Liver (tissue), 9 donors: ENCODE results near the gene ATF6B. TPM values are rescaled to one million over a fixed set of nuclear protein-coding genes. Genes with fewer than 3 reads are reported as not detected.

Experiments used
- DNase-seq: peaks from one replicate; pipeline ENCODE4 v3.0.0-alpha.2; 2017; ENCODE audit warnings: low spot score
- H3K27ac ChIP-seq, 2 donors: one replicate each; pipeline ENCODE4 v1.7.0; 2013; ENCODE audit warnings: inconsistent platforms in 2 of 2, low read length in 2 of 2, control low read depth in 1 of 2, low read depth in 1 of 2, mild to moderate bottlenecking in 1 of 2
- H3K27me3 ChIP-seq, 4 donors: one replicate each; pipeline versions ENCODE4 v1.6.1 to v1.7.0; 2013; ENCODE audit warnings: low read length in 3 of 4, inconsistent platforms in 1 of 4, mild to moderate bottlenecking in 1 of 4, moderate library complexity in 1 of 4; ENCODE audit not compliant: control insufficient read depth in 4 of 4, insufficient read depth in 4 of 4
- H3K36me3 ChIP-seq, 4 donors: one replicate each; pipeline versions ENCODE4 v1.6.1 to v1.7.0; 2013; ENCODE audit warnings: low read length in 3 of 4, mild to moderate bottlenecking in 3 of 4, low read depth in 1 of 4, moderate library complexity in 1 of 4; ENCODE audit not compliant: control insufficient read depth in 4 of 4, insufficient read depth in 3 of 4
- H3K4me1 ChIP-seq, 4 donors: one replicate each; pipeline versions ENCODE4 v1.6.1 to v1.7.0; 2013; ENCODE audit warnings: low read length in 3 of 4, mild to moderate bottlenecking in 3 of 4, moderate library complexity in 1 of 4; ENCODE audit not compliant: control insufficient read depth in 4 of 4, insufficient read depth in 4 of 4
- H3K4me3 ChIP-seq, 3 donors: one replicate each; pipeline versions ENCODE4 v1.6.1 to v1.7.0; 2013; ENCODE audit warnings: low read length in 3 of 3, control low read depth in 1 of 3, low read depth in 1 of 3, mild to moderate bottlenecking in 1 of 3
- H3K9ac ChIP-seq, 2 donors: one replicate each; pipeline ENCODE4 v1.7.0; 2013; ENCODE audit warnings: low read length in 2 of 2, mild to moderate bottlenecking in 2 of 2, moderate library complexity in 2 of 2, control low read depth in 1 of 2, low read depth in 1 of 2
- H3K9me3 ChIP-seq, 4 donors: one replicate each; pipeline versions ENCODE4 v1.6.1 to v1.7.0; 2013; ENCODE audit warnings: low read length in 3 of 4; ENCODE audit not compliant: control insufficient read depth in 4 of 4
- ATF3 ChIP-seq: IDR thresholded peaks from 2 replicates; pipeline ENCODE4 v1.6.1; 2016; ENCODE audit warnings: antibody characterized with exemption
- CTCF ChIP-seq: fragments of 150-350 bp; IDR thresholded peaks from 2 replicates; pipeline ENCODE4 v1.5.1; 2017; ENCODE audit warnings: improper control_type of control experiment, low read depth, low read length; ENCODE audit not compliant: missing input control
- FOXA1 ChIP-seq: IDR thresholded peaks from 2 replicates; pipeline ENCODE4 v1.6.1; 2016; ENCODE audit warnings: antibody characterized with exemption
- FOXA2 ChIP-seq: IDR thresholded peaks from 2 replicates; pipeline ENCODE4 v1.6.1; 2016; ENCODE audit warnings: antibody characterized with exemption
- GABPA ChIP-seq, 2 donors: IDR thresholded peaks in 1 of 2; conservative IDR thresholded peaks in 1 of 2; 2 replicates each; pipeline ENCODE4 v1.6.1; 2016; ENCODE audit warnings: antibody characterized with exemption in 2 of 2, mild to moderate bottlenecking in 1 of 2, moderate library complexity in 1 of 2
- HNF4A ChIP-seq, 2 donors: conservative IDR thresholded peaks; 2 replicates each; pipeline ENCODE4 v1.6.1; 2016; ENCODE audit warnings: antibody characterized with exemption in 2 of 2, mild to moderate bottlenecking in 2 of 2
- JUND ChIP-seq, 2 donors: IDR thresholded peaks; 2 replicates each; pipeline ENCODE4 v1.6.1; 2016; ENCODE audit warnings: antibody characterized with exemption in 2 of 2
- RAD21 ChIP-seq, 2 donors: IDR thresholded peaks; 2 replicates each; pipeline ENCODE4 v1.6.1; 2016; ENCODE audit warnings: antibody characterized with exemption in 2 of 2, mild to moderate bottlenecking in 2 of 2
- REST ChIP-seq: IDR thresholded peaks from 2 replicates; pipeline ENCODE4 v1.6.1; 2016; ENCODE audit warnings: antibody characterized with exemption, mild to moderate bottlenecking
- SP1 ChIP-seq: IDR thresholded peaks from 2 replicates; pipeline ENCODE4 v1.6.1; 2018; ENCODE audit warnings: antibody characterized with exemption, mild to moderate bottlenecking
- TAF1 ChIP-seq: conservative IDR thresholded peaks from 2 replicates; pipeline ENCODE4 v1.6.1; 2016; ENCODE audit warnings: antibody characterized with exemption, mild to moderate bottlenecking
- YY1 ChIP-seq: IDR thresholded peaks from 2 replicates; pipeline ENCODE4 v1.6.1; 2016; ENCODE audit warnings: antibody characterized with exemption, mild to moderate bottlenecking
- ZBTB33 ChIP-seq: IDR thresholded peaks from 2 replicates; pipeline ENCODE4 v1.6.1; 2016; ENCODE audit warnings: antibody characterized with exemption
- WGBS: extraction: QIAGEN DNeasy Blood & Tissue Kit; methylation state at CpG from one replicate; pipeline ENCODE4 v1.1.7; 2013; 5-methylcytosine and 5-hydroxymethylcytosine counted together
- polyA plus RNA-seq, 2 donors: library from polyadenylated mRNA; stranded (reverse) in 1 of 2; unstranded in 1 of 2; fragments of 200-250 nt in 1 of 2; fragments of >200 nt in 1 of 2; fragmentation: Nextera tagmentation in 1 of 2; extraction: Ambion mirVana in 1 of 2; gene quantifications; one replicate each; pipeline versions ENCODE4 v1.2.1 to v1.2.3, GENCODE V29; 2013 to 2015
- total RNA-seq, 2 donors: library from RNA; depleted of rRNA; stranded (reverse); fragments of >200 nt; gene quantifications; one replicate each; pipeline ENCODE4 v1.2.3, GENCODE V29; 2014
- donor health status: healthy.
- donor health status: healthy.
- donor health status: healthy.
- donor health status: healthy.
- donor health status: healthy.

The ATF6B gene
- total and polyA plus RNA-seq, 4 donors: 13.6 to 24.8 (median 15.5) TPM

GRCh38 chr6:32152769-32153563 lies 24.9 kb upstream of the ATF6B start:
- Histone ChIP-seq H3K36me3 (peaks cover 3 to 8% (median 6%) of the 10 kb centered on the region in 4 donors), H3K9ac (no peak overlapping the region), H3K4me1 (peaks cover 6 to 26% (median 13%) of the 10 kb centered on the region in 4 donors), H3K9me3 (peaks cover 0 to 2% (median 0%) of the 10 kb centered on the region in 4 donors), H3K27ac (peak overlapping the region; percentile 10 to 88), H3K27me3 (peaks cover 0 to 5% (median 0%) of the 10 kb centered on the region in 4 donors), H3K4me3 (peak overlapping the region in 1 of 3 donors; percentile 66)
- peak; percentile 72 for DNase-seq
- no peak for TF ChIP-seq ATF3
- TF ChIP-seq GABPA (IDR thresholded peaks at IDR 0.05 in 1 of 2, conservative IDR thresholded peaks at IDR 0.05 in 1 of 2): no peak
- TF ChIP-seq REST: no peak
- TF ChIP-seq ZBTB33: no peak
- WGBS: 54% methylated on average over 35 of the region's 35 CpGs

GRCh38 chr6:32151863-32152768 lies 24.1 kb upstream of the ATF6B start, which contains the start of gene PRRT1:
TSS of gene PRRT1 (minus strand) at chr6:32151939. CDS start at chr6:32151827, 112 bp downstream.
- WGBS: 40% methylated on average over 21 of the region's 24 CpGs
- H3K4me1 ChIP-seq: peaks cover 6 to 26% (median 13%) of the 10 kb centered on the region in 4 donors
- H3K36me3 ChIP-seq: peaks cover 0 to 5% (median 2%) of the 10 kb centered on the region in 4 donors
- DNase-seq: no peak
- H3K4me3 ChIP-seq: no peak within 1 kb of the TSS
- H3K9ac ChIP-seq: no peak within 1 kb of the TSS
- H3K9me3 ChIP-seq: peaks cover 0 to 2% (median 0%) of the 10 kb centered on the region in 4 donors
- H3K27me3 ChIP-seq: peaks cover 0 to 5% (median 0%) of the 10 kb centered on the region in 4 donors
- no peak within 1 kb of the TSS for H3K27ac ChIP-seq
- no peak for TF ChIP-seq ATF3
- TF ChIP-seq JUND (IDR thresholded peaks at IDR 0.05): no peak
- TF ChIP-seq CTCF: no peak
- TF ChIP-seq FOXA2: no peak
- no peak for TF ChIP-seq HNF4A (conservative IDR thresholded peaks at IDR 0.05)
- no peak for TF ChIP-seq FOXA1
- no peak for TF ChIP-seq TAF1
- no peak for TF ChIP-seq YY1
- TF ChIP-seq SP1: no peak
- TF ChIP-seq ZBTB33: no peak
- TF ChIP-seq RAD21 (IDR thresholded peaks at IDR 0.05): no peak
- no peak for TF ChIP-seq REST
